ENCODE measurements around the gene CD1D.
"Not testable (repeated sequence)": the region's sequence is repeated elsewhere in the genome, so short reads cannot be mapped to it uniquely, and the experiment has no call there.

Gene CD1D

DNA sequence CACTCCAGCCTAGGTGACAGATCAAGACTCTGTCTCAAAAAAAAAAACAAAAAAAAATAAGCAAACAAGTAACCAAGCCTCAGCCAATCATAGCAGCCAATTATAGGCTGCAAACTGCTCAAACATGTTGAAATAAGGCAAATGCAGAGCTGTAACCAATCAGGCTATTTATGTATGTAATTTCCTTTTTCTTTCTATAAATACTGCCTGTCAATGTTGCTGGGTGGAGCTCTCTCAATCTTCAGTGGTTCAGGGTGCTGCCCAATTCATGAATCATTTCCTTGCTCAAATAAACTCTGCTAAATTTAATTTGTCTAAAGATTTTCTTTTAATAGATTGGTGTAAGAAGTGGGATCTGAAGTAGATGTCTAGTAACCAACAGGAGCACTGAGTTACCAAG lies 11.6 kb upstream of the CD1D start:
- no peak overlapping the region for H3K4me3 ChIP-seq (replicated peaks in 1 of 2; ENCODE audit: low read depth in 2 of 2, low read length in 2 of 2)
- no peak for DNase-seq (ENCODE audit: low read depth in 2 of 2)
- TF ChIP-seq, protein P1, sequence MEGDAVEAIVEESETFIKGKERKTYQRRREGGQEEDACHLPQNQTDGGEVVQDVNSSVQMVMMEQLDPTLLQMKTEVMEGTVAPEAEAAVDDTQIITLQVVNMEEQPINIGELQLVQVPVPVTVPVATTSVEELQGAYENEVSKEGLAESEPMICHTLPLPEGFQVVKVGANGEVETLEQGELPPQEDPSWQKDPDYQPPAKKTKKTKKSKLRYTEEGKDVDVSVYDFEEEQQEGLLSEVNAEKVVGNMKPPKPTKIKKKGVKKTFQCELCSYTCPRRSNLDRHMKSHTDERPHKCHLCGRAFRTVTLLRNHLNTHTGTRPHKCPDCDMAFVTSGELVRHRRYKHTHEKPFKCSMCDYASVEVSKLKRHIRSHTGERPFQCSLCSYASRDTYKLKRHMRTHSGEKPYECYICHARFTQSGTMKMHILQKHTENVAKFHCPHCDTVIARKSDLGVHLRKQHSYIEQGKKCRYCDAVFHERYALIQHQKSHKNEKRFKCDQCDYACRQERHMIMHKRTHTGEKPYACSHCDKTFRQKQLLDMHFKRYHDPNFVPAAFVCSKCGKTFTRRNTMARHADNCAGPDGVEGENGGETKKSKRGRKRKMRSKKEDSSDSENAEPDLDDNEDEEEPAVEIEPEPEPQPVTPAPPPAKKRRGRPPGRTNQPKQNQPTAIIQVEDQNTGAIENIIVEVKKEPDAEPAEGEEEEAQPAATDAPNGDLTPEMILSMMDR (IDR thresholded peaks at IDR 0.05; ENCODE audit: low read depth, low read length), result no peak

- not testable (repeated sequence) for DNase-seq (ENCODE audit: low read depth in 2 of 2); H3K4me3 ChIP-seq (replicated peaks in 1 of 2; ENCODE audit: low read depth in 2 of 2, low read length in 2 of 2)
Observed at GRCh38 chr1:158175915-158176314, 4.8 kb upstream of the CD1D start.

DNA sequence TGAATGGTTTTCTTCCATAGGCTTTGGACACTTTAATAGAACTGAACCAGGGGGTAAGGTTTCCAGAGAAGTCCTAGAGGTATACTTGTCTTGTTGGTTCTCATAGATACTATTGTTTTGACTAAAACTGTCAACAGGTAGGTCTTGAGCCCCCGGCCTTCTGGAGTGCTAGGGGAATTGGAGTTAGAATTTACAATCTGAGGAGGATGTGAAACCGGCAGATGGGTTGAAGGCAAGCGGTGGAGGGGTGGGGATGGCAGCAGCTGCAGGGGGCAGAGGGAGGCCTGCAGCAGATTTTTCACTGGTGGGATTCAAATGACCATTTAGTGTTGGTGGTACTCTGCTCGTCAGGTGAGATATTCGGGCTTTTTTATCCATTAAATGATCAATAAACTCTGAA lies 4.3 kb upstream of the CD1D start:
- TF ChIP-seq, protein P1 (IDR thresholded peaks at IDR 0.05; ENCODE audit: low read depth, low read length), result no peak
- DNase-seq (ENCODE audit: low read depth in 2 of 2), result no peak

DNA sequence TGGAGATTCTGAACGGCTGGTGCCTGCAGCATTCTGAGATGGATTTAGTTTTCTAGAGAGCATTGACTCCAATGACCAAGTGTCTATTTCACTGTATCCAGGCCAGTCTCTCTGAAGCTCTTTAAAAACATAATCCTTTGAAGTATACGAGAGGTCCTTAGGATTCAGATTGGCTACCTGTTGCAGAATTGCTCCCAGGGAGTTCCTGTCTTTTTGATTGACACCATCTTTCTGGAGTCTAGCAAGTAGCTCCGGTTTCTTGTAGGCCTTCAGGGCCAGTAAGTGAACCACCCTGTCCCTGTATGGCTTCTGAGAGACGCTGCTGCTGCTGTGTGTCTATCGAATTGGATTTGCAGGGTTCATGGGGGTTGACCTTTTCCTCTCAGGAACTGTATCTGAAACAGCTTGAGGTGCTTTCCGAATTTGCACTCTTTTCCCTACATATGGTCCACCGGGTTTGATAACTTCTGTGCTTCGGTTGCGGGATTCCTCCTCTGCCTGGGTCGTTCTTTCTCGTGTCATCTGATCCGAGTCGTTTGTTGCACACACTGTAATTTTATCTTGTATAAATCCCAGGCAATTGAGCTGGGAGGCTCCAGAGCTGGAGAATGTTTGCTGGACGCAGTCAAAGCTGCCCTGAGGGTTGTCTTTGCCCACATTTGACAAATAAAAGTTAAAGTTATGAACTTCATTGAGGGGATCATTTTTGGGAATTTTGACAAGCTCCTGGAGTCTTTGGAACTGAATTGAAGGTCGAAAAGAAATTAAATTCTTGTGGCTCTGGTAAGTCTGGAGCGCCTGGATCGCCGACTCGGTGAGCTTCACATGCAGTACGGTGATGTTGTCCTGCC lies 3.6 kb upstream of the CD1D start:
- not testable (repeated sequence) for DNase-seq (ENCODE audit: low read depth in 2 of 2)
- peak overlapping the region; percentile 52 to 53 for H3K4me3 ChIP-seq (replicated peaks in 1 of 2; ENCODE audit: low read depth in 2 of 2, low read length in 2 of 2)

More for the DNA sequence above, 4.3 kb upstream of the CD1D start:
- H3K4me3 ChIP-seq (replicated peaks in 1 of 2; ENCODE audit: low read depth in 2 of 2, low read length in 2 of 2), result no peak overlapping the region

GRCh38 chr1:158177700-158178450 lies 2.8 kb upstream of the CD1D start:
- peak; percentile 67 to 73 for DNase-seq (ENCODE audit: low read depth in 2 of 2)
- peak overlapping the region; percentile 52 to 53 for H3K4me3 ChIP-seq (replicated peaks in 1 of 2; ENCODE audit: low read depth in 2 of 2, low read length in 2 of 2)
- TF ChIP-seq, protein P1 (IDR thresholded peaks at IDR 0.05; ENCODE audit: low read depth, low read length), result no peak

DNA sequence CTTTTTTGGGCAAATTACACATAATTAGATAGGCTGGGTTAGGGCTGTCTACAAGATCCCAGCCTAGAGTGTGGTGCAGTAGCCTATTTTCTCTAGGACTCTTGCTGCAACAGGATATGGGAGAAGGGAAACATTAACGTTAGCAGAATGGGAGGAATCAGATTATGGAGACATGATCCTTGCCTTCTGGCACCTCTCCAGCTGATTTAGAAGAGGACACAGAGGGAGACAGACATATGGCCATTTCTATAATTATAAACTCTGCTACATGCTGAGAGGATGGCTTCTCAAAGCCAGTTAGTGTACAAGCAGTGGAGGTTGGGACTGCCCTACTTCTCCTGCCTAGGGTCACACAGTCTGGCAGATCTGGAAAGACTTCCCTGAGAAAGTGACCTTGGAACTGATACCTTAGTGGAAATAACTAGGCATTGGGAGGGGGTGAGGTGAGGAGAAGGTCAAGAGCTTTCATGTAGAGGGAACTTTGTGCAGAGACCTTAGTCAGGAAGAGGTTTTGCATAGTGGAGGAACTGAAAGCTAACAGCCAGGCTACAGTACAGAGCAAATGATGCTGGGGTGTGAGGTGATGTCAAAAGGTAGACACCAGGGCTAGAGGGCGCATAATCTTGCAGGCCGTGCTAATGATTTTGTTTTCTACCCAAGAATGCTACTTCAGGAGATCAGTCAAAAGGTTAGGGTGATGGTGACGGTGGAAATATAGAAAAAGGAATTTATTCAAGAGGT lies 1.2 kb upstream of the CD1D start:
- DNase-seq (ENCODE audit: low read depth in 2 of 2), result no peak
- TF ChIP-seq, protein P1 (IDR thresholded peaks at IDR 0.05; ENCODE audit: low read depth, low read length), result no peak
- no peak overlapping the region for H3K4me3 ChIP-seq (replicated peaks in 1 of 2; ENCODE audit: low read depth in 2 of 2, low read length in 2 of 2)

DNA sequence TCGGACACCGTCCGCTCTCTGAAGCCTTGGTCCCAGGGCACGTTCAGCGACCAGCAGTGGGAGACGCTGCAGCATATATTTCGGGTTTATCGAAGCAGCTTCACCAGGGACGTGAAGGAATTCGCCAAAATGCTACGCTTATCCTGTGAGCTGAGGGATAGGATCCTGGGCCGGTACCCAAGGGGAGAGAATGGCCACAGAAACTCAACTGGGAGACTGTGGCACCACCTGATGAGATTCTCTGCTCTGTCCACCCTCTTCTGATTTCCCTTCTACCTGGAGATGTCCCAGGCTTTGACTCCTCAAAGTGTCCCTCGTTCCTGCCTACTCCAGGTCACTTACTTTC lies 855 bp downstream of the CD1D start:
- TF ChIP-seq, protein P1 (IDR thresholded peaks at IDR 0.05; ENCODE audit: low read depth, low read length), result no peak
- DNase-seq (ENCODE audit: low read depth in 2 of 2), result no peak
- peak overlapping the region; percentile 54 to 59 for H3K4me3 ChIP-seq (replicated peaks in 1 of 2; ENCODE audit: low read depth in 2 of 2, low read length in 2 of 2)

Measured in cardiac fibroblast (primary cell).